Activated CD8-positive, alpha-beta memory T cell treated with anti-CD3 and anti-CD28 coated beads, Interleukin-2, amount 10 ng/mL, durations not matched to agents 7 days and 5 days (primary cell): ENCODE results near the gene FCN1. TPM values are rescaled to one million over a fixed set of nuclear protein-coding genes. Genes with fewer than 3 reads are reported as not detected.

Experiments used
- total RNA-seq, 2 experiments: library from RNA; stranded (reverse); gene quantifications; one replicate each; pipeline ENCODE4 v1.2.3, GENCODE V29; 2021

The FCN1 gene
- total RNA-seq, 2 experiments from 2014 or later: not detected

Other genes with a start within 250 kb of the FCN1 start
- not detected for gene FCN2, start 37.1 kb downstream of the FCN1 start, total RNA-seq
- under 1 TPM in 1 of 2 experiments, not detected in 1; 0.30 TPM for gene OLFM1, start 169.8 kb upstream of the FCN1 start, total RNA-seq